Central memory CD4-positive, alpha-beta T cell (primary cell): Measurements from ENCODE around the gene SIVA1.
"Not testable (repeated sequence)": the region's sequence is repeated elsewhere in the genome, so short reads cannot be mapped to it uniquely, and the experiment has no call there.

Source experiments
- DNase-seq: peaks from one replicate; pipeline ENCODE4 v3.0.0; 2022

The SIVA1 gene

DNA sequence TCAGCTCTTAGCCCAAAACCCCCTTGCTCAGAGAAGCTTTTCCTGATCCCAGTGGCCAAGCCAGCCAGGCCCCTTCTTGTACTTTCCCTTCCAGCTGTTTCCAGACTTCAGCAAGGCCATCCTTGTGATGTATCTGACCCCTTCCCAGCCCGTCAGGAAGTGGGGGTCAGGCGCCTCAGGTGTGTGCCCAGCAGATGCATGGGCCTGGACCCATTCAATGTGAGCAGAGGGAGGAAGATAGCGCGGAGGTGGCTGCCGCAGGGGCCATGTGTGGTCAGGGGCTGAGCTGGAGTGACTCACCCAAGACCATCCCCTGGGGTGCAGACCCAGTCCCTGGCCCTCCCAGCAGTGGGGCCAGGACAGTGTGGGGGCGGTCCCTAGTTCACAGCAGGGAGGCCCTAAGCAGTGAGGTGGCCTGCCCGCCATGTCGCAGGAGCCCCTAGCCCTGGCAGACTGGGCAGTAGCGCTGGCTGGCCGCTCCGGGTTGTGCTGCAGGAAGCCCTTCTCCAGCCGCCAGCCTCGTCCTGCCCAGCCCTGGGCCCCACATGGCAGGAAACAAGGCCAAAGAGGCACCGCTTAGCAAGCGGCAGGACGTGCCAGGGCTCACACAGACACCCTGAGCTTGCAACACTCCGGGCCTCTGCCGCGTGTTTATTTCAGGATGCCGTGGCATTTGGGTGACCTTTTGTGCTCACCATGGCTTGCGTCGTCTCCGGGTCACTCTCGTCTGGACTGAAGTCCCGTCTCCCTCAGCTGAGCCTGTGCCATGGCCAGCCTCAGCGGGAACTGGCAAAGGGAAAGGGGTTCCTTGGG, 16.9 kb upstream of the SIVA1 start:
- DNase-seq, result no peak

GRCh38 chr14:104738375-104739019, 14.4 kb upstream of the SIVA1 start:
- DNase-seq, result no peak

DNA sequence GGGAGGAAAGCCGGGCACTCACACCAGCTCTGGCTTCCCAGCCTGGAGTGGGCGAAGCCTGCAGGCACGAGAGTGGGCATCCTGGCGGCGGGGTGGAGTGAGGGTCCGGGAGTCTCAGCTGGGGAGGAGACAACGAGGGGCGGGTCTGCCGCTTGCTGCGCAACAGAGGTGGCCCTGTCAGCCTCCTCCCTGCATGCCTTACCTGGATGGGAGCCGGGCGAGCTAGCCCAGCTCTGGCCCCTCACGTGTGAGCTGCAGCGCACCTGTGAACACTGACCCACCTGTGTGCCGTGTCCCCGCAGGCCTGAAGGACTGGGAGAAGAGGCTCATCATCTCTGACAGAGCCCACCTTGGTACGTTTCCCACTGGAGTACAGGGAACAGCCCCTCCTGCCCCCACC, 13.9 kb upstream of the SIVA1 start:
- DNase-seq, result no peak

DNA sequence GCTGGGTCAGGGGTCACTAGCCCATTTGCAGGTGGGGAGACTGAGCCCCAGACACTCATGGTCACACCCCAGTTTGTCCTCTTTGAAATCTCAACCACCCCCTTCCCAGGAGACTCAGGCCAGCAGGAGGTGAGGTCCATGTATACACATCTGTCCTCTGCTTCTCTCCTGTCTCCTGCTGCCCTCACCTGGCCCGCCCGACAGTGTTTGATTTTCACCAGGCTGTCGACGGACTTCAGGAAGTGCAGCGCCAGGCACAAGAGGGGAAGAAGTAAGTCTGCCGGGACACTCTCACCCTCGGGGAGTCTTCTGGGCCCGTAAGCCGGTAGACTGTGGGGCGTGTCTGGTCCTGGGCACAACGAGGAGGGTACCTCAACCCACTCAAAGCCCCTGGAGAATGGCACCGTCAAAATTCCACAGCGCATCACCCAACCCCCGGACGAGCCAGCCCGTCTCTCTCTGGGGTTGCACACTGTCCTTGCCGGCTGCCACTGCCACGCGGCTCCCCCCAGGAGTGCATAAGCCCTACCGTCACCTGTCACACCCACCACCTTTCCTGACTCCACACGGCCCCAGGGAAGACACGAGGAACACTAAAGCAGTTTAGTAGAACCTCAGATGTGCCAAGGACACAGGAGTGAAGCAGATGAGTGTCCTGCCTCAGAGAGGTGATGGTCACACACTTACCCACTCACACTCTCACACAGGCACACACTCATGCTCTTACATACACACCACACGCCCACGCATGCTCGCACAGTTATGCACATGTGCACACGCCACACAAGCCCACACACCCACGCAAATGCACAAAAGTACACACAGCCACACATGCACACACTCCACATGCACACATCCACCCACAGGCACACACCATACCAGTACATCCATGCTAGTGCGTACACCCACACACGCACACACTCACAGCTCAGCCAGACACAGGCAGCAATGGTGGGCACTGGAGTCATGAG, 13.1 kb upstream of the SIVA1 start:
- no peak for DNase-seq

- DNase-seq, result no peak
Observed at GRCh38 chr14:104741108-104741802, 11.7 kb upstream of the SIVA1 start.

- DNase-seq, result no peak
Observed at GRCh38 chr14:104741803-104742251, 11.1 kb upstream of the SIVA1 start.

- no peak for DNase-seq
Observed at GRCh38 chr14:104742586-104743455, 10.1 kb upstream of the SIVA1 start.

GRCh38 chr14:104743461-104744380, 9.2 kb upstream of the SIVA1 start:
- no peak for DNase-seq

- no peak for DNase-seq
Observed at GRCh38 chr14:104744484-104744883, 8.5 kb upstream of the SIVA1 start.

- no peak for DNase-seq
Observed at GRCh38 chr14:104745431-104745830, 7.5 kb upstream of the SIVA1 start.

DNA sequence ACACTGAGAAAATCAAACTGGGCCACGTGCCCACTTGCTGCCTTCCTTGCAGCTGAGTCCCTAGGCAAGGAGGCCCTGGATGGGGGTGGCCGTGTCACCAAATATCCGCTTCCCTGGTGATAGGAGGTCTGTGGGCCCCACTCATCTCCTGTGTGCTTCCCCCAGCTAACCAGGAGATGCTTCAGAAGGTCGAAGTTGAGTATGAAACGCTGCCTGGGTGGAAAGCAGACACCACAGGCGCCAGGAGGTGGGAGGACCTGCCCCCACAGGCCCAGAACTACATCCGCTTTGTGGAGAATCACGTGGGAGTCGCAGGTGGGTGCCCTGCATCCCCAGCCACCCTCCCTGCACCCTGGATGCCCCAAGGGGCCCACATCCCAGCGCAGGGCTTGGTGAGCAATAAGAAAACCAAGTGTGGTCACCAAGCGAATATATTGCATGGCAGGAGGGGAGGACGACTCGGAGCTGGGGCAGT, 6.8 kb upstream of the SIVA1 start:
- DNase-seq, result no peak

GRCh38 chr14:104746934-104747481, 5.9 kb upstream of the SIVA1 start:
- DNase-seq, result no peak

DNA sequence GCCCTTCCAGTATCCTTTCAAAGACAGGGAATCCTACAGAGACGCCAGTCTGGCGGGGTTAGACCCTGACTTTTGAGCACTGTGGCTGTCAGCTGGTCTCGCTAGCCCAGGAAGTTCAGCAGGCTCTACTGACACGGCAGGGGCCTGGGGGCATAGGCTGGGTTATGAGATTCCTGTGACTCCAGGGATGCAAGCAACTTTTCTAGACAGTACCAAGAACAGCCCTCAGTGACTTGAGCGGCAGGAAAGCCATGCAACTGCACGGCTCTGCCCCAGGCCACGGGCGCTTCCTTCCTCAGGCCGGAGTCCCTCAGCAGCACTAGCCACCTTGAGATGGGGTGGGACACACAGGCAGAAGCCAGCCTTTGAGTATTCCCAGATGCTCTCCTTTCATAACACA, 5.1 kb upstream of the SIVA1 start:
- no peak for DNase-seq

- no peak for DNase-seq
Observed at GRCh38 chr14:104749111-104749649, 3.8 kb upstream of the SIVA1 start.

GRCh38 chr14:104750056-104750752, 2.7 kb upstream of the SIVA1 start:
- no peak for DNase-seq

DNA sequence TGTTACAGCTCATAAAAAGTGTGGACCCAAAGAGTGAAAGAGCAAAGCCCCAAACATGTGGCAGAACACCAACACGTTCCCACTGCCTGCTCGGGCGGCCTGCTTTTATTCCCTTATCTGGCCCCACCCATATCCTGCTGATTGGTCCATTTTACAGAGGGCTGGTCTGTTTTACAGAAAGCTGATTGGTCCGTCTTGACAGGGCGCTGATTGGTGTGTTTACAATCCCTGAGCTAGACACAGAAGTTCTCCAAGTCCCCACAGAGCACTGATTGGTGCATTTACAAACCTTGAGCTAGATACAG, 2.2 kb upstream of the SIVA1 start:
- DNase-seq, result not testable (repeated sequence)

DNA sequence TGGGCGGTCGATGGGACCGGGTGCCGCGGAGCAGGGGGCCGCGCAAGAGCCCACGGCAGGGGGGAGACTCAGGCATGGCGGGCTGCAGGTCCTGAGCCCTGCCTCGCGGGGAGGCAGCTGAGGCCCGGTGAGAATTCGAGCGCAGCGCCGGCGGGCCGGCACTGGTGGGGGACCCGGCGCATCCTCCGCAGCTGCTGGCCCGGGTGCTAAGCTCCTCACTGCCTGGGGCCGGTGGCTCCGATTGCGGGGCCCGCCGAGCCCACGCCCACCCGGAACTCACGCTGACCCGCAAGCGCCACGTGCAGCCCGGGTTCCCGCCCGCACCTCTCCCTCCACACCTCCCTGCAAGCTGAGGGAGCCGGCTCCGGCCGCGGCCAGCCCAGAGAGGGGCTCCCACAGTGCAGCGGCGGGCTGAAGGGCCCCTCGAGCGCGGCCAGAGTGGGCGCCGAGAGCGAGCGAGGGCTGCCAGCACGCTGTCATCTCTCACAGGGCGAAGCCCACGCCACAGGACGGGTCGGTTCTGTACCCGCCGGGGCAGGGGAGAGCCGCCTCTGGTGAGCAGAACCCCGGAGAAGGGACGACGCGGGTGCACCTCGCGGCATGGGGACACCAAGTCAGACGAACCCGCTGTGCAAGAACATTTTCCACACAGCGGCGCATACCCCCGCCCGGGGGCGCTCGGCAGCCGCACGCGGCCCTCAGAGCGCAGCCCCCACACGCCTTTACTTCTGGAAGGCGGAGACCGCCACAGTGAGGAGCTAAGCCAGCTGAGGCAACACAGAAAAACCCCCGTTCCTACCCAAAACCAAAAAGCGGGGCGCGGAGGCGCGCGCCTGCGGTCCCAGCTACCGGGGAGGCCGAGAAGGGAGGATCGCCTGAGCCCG, 1.2 kb upstream of the SIVA1 start:
- no peak for DNase-seq

- no peak for DNase-seq
Observed at GRCh38 chr14:104752423-104752734, 568 bp upstream of the SIVA1 start.
